ENCODE data around the gene RASSF10. TPM values are rescaled to one million over a fixed set of nuclear protein-coding genes. Genes with fewer than 3 reads are reported as not detected.

The RASSF10 gene
- total and polyA plus RNA-seq, 2 donors (not counting 1 experiment from before 2014, with no cell fraction given), result not detected

- DNase-seq (peak; percentile 5), ATAC-seq (ENCODE audit: low read depth) (no peak)
- Histone ChIP-seq H3K9me3 (ENCODE audit: control extremely low read depth in 1 of 3, control insufficient read depth in 2 of 3, insufficient read depth in 1 of 3, low read length in 2 of 3) (peaks cover 0 to 6% (median 0%) of the 10 kb centered on the region in 3 donors), H3K4me1 (ENCODE audit: control insufficient read depth in 2 of 2, insufficient read depth in 2 of 2, low read length in 2 of 2) (no peaks in the 10 kb centered on the region), H3K4me3 (ENCODE audit: control extremely low read depth in 1 of 5, extremely low read depth in 1 of 5, insufficient read depth in 1 of 5, low read depth in 2 of 5, low read length in 4 of 5) (no peak overlapping the region), H3K27ac (ENCODE audit: low read length in 2 of 2) (no peak overlapping the region), H3K4me2 (replicated peaks; ENCODE audit: low read depth, low read length, poor library complexity, severe bottlenecking) (peak overlapping the region; percentile 8), H4K20me1 (ENCODE audit: control insufficient read depth, insufficient read depth, low read length, poor library complexity, severe bottlenecking) (no peaks in the 10 kb centered on the region), H2AFZ (ENCODE audit: insufficient read depth, low read depth, low read length, poor library complexity, severe bottlenecking) (no peak overlapping the region), H3K79me2 (ENCODE audit: control insufficient read depth, insufficient read depth, low read length) (no peaks in the 10 kb centered on the region), H3K9ac (ENCODE audit: low read length) (no peak overlapping the region), H3K36me3 (replicated peaks in 1 of 2; ENCODE audit: control extremely low read depth in 1 of 2, control insufficient read depth in 1 of 2, extremely low read depth in 1 of 2, insufficient read depth in 2 of 2, low read length in 1 of 2) (no peaks in the 10 kb centered on the region), H3K27me3 (replicated peaks in 1 of 4; ENCODE audit: control extremely low read depth in 1 of 4, control insufficient read depth in 3 of 4, insufficient read depth in 4 of 4, low read length in 3 of 4) (peaks cover 0 to 36% (median 23%) of the 10 kb centered on the region in 4 experiments)
- ChIA-PET CTCF (no interaction called here), POLR2A (no interaction called here)
- Mint-ChIP-seq H3K4me1 (no peaks in the 10 kb centered on the region), H3K9me3 (ENCODE audit: insufficient read depth) (no peaks in the 10 kb centered on the region), H3K27me3 (peaks cover 60% of the 10 kb centered on the region), H3K27ac (no peak overlapping the region), H3K4me3 (no peak overlapping the region)
- WGBS (ENCODE audit: insufficient coverage), result 5% methylated on average over 48 of the region's 48 CpGs
- no peak for TF ChIP-seq EZH2 (IDR thresholded peaks at IDR 0.05; ENCODE audit: borderline replicate concordance, insufficient read depth, low read depth, low read length, poor library complexity, severe bottlenecking)
- no peak for TF ChIP-seq CTCF (IDR thresholded peaks at IDR 0.05)
- intact Hi-C loops (cut with micrococcal nuclease), result no loop called here
Observed at GRCh38 chr11:13009476-13009920, 382 bp downstream of the RASSF10 start.

- H3K4me3 Mint-ChIP-seq, result no peak overlapping the region
Observed at GRCh38 chr11:13009921-13010748, 1.0 kb downstream of the RASSF10 start.

More at GRCh38 chr11:13009921-13010748, 1.0 kb downstream of the RASSF10 start:
- WGBS (ENCODE audit: insufficient coverage), result 8% methylated on average over 94 of the region's 94 CpGs
- Histone ChIP-seq H3K4me3 (ENCODE audit: control extremely low read depth in 1 of 5, extremely low read depth in 1 of 5, insufficient read depth in 1 of 5, low read depth in 2 of 5, low read length in 4 of 5) (no peak overlapping the region), H3K9ac (ENCODE audit: low read length) (no peak overlapping the region), H3K36me3 (replicated peaks in 1 of 2; ENCODE audit: control extremely low read depth in 1 of 2, control insufficient read depth in 1 of 2, extremely low read depth in 1 of 2, insufficient read depth in 2 of 2, low read length in 1 of 2) (no peaks in the 10 kb centered on the region), H3K4me1 (ENCODE audit: control insufficient read depth in 2 of 2, insufficient read depth in 2 of 2, low read length in 2 of 2) (no peaks in the 10 kb centered on the region), H3K4me2 (replicated peaks; ENCODE audit: low read depth, low read length, poor library complexity, severe bottlenecking) (no peak overlapping the region), H4K20me1 (ENCODE audit: control insufficient read depth, insufficient read depth, low read length, poor library complexity, severe bottlenecking) (no peaks in the 10 kb centered on the region), H2AFZ (ENCODE audit: insufficient read depth, low read depth, low read length, poor library complexity, severe bottlenecking) (no peak overlapping the region), H3K27me3 (replicated peaks in 1 of 4; ENCODE audit: control extremely low read depth in 1 of 4, control insufficient read depth in 3 of 4, insufficient read depth in 4 of 4, low read length in 3 of 4) (peaks cover 0 to 36% (median 23%) of the 10 kb centered on the region in 4 experiments), H3K79me2 (ENCODE audit: control insufficient read depth, insufficient read depth, low read length) (no peaks in the 10 kb centered on the region), H3K27ac (ENCODE audit: low read length in 2 of 2) (no peak overlapping the region), H3K9me3 (ENCODE audit: control extremely low read depth in 1 of 3, control insufficient read depth in 2 of 3, insufficient read depth in 1 of 3, low read length in 2 of 3) (peaks cover 0 to 6% (median 0%) of the 10 kb centered on the region in 3 donors)
- Mint-ChIP-seq H3K4me1 (no peaks in the 10 kb centered on the region), H3K27ac (no peak overlapping the region), H3K9me3 (ENCODE audit: insufficient read depth) (no peaks in the 10 kb centered on the region), H3K27me3 (peaks cover 60% of the 10 kb centered on the region)
- TF ChIP-seq EZH2 (IDR thresholded peaks at IDR 0.05; ENCODE audit: borderline replicate concordance, insufficient read depth, low read depth, low read length, poor library complexity, severe bottlenecking) (no peak), CTCF (IDR thresholded peaks at IDR 0.05) (no peak)
- no peak for ATAC-seq (ENCODE audit: low read depth)
- ChIA-PET CTCF (no interaction called here), POLR2A (no interaction called here)
- intact Hi-C loops (cut with micrococcal nuclease), result no loop called here
- DNase-seq, result no peak

Measured in B cell (primary cell).